Measurements from ENCODE around the gene PRDM11. TPM values are rescaled to one million over a fixed set of nuclear protein-coding genes. Genes with fewer than 3 reads are reported as not detected.

Gene PRDM11
- total and polyA plus RNA-seq, 10 of the 15 experiments (the other 5 are each of a cell fraction or from before 2014, with no cell fraction given), result 0.03 to 2.4 (median 0.53) TPM

GRCh38 chr11:45105984-45106375 lies 40.5 kb upstream of the PRDM11 start:
- CTCF ChIA-PET, result interaction anchor here (1.4 to 17.9 kb wide), 5 partner anchors 10 to 226 kb away, joined by 3 to 571 read pairs (median 5); no protein-coding TSS in a partner anchor
- Histone ChIP-seq H3K27ac (ENCODE audit: control insufficient read depth, insufficient read depth) (no peak overlapping the region), H3K27me3 (replicated peaks in 1 of 2; ENCODE audit: control insufficient read depth in 2 of 2, insufficient read depth in 2 of 2, low read length in 1 of 2) (no peaks in the 10 kb centered on the region; a peak in 1 of 4 replicates), H3K4me1 (ENCODE audit: control insufficient read depth, insufficient read depth, low read length) (peaks cover 7% of the 10 kb centered on the region; the same call in 1 of the 2 replicates), H3K36me3 (ENCODE audit: control insufficient read depth in 2 of 2, insufficient read depth in 2 of 2, low read length in 1 of 2) (no peaks in the 10 kb centered on the region), H3K79me2 (ENCODE audit: control insufficient read depth, insufficient read depth, low read length) (no peaks in the 10 kb centered on the region), H3K9me3 (replicated peaks; ENCODE audit: control insufficient read depth, insufficient read depth, low read length) (no peaks in the 10 kb centered on the region), H3K4me3 (no peak overlapping the region), H3K4me2 (ENCODE audit: control insufficient read depth, insufficient read depth) (no peak overlapping the region), H2AFZ (ENCODE audit: control insufficient read depth, low read depth, low read length) (no peak overlapping the region), H4K20me1 (ENCODE audit: control insufficient read depth, insufficient read depth) (0 out of 2 replicates have a peak, but pooled peaks cover 2% of the 10 kb centered on the region), H3K9ac (ENCODE audit: control insufficient read depth, insufficient read depth, low read length) (no peak overlapping the region)
- RAD21 ChIA-PET (ENCODE audit: unreplicated experiment), result interaction anchor here (0.7 to 5.1 kb wide), 5 partner anchors 162 to 667 kb away, joined by 3 to 105 read pairs (median 10); no protein-coding TSS in a partner anchor
- intact Hi-C loops (cut with micrococcal nuclease; ENCODE audit: unreplicated experiment) (no loop called here), in situ Hi-C loops (cut with MboI) (loop anchor here (5.0 kb wide), 2 partner anchors 169 to 226 kb away; no protein-coding TSS in a partner anchor)
- POLR2A ChIA-PET, result no interaction called here
- no peak for ATAC-seq
- BruUV-seq (replicated peaks), result no TSS peak
- WGBS (ENCODE audit: insufficient coverage, insufficient replicate concordance, low lambda C conversion rate, missing lambda C conversion rate), result 25% methylated on average over 8 of the region's 8 CpGs
- SMC1A ChIA-PET (ENCODE audit: uncharacterized antibody, unreplicated experiment), result interaction anchor here (1.0 to 5.2 kb wide), 4 partner anchors 169 to 195 kb away, joined by 3 to 80 read pairs (median 17); no protein-coding TSS in a partner anchor
- FAIRE-seq, result no peak
- DNase-seq (ENCODE audit: low read depth, low spot score), result no peak
- TF ChIP-seq CREM (IDR thresholded peaks at IDR 0.05; ENCODE audit: low read depth) (no peak), RB1 (IDR thresholded peaks at IDR 0.05; ENCODE audit: borderline replicate concordance) (no peak), CREB1 (IDR thresholded peaks at IDR 0.05; ENCODE audit: low read depth) (no peak), E4F1 (IDR thresholded peaks at IDR 0.05; ENCODE audit: borderline replicate concordance, partially characterized antibody) (no peak), SMAD5 (IDR thresholded peaks at IDR 0.05; ENCODE audit: low read depth) (no peak), BHLHE40 (IDR thresholded peaks at IDR 0.05; ENCODE audit: borderline replicate concordance in 1 of 2, low read depth in 2 of 2, low read length in 1 of 2) (no peak), PAX8 (IDR thresholded peaks at IDR 0.05) (no peak), ZBED1 (IDR thresholded peaks at IDR 0.05; ENCODE audit: borderline replicate concordance) (no peak), KDM1A (IDR thresholded peaks at IDR 0.05; ENCODE audit: borderline replicate concordance) (no peak), ETV6 (conservative IDR thresholded peaks at IDR 0.05 in 1 of 2, IDR thresholded peaks at IDR 0.05 in 1 of 2; ENCODE audit: borderline replicate concordance in 1 of 2, low read depth in 1 of 2) (no peak), MYC (IDR thresholded peaks at IDR 0.05; ENCODE audit: insufficient read depth, insufficient read length, insufficient replicate concordance, low read length, severe bottlenecking) (no peak), ZBTB11 (CRISPR knock-in tag; IDR thresholded peaks at IDR 0.05) (no peak), RBBP5 (conservative IDR thresholded peaks at IDR 0.05) (no peak), NR2C1 (IDR thresholded peaks at IDR 0.05) (no peak), SREBF1 (IDR thresholded peaks at IDR 0.05; ENCODE audit: low read length) (no peak), ELK1 (IDR thresholded peaks at IDR 0.05; ENCODE audit: low read depth, low read length) (no peak), CEBPB (IDR thresholded peaks at IDR 0.05; ENCODE audit: borderline replicate concordance in 1 of 2, low read depth in 2 of 2, low read length in 2 of 2) (no peak)
